ENCODE measurements around the gene ZNF521.

DNA sequence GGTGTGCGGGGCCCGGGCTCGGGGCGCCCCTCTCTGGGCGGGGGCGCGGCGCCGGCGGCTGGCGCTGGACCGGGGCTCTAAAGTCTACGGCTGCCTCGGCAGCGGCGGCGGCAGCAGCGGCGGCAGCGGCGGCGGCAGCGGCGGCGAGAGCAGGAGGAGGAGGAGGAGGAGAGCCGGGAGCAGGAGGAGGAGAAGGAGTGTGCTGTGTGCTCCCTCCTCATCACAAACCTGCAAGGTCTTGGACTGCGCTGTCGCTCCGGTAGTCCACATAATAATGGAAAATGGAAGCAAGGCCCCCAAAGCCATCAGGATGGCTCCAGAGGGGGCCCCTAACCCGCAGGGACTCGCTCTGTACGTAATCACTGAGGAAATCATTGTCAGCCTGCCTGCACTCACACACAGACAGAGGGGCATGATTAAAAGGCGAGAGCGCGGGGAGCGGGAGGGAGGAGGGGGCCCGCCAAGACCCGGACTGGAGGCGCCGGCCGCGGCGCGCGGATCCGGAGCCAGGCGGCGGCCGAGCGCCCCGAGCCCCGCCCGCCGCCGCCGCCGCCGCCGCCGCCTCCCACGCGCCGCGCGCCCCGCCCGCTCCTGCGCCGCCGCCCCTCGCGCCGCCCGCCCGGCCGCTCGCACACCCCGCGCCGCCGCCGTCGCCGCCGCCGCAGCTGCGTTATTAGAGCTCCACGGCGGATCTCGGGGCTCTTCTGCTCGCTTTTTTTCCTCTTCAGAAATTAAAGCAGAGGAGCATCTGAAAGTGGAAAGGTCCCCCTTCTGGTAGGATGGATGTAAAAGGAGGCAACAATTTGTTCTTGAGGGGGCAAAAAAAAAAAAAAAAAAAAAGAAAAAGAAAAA, at the start of gene ZNF521:
- TF ChIP-seq, protein P1, sequence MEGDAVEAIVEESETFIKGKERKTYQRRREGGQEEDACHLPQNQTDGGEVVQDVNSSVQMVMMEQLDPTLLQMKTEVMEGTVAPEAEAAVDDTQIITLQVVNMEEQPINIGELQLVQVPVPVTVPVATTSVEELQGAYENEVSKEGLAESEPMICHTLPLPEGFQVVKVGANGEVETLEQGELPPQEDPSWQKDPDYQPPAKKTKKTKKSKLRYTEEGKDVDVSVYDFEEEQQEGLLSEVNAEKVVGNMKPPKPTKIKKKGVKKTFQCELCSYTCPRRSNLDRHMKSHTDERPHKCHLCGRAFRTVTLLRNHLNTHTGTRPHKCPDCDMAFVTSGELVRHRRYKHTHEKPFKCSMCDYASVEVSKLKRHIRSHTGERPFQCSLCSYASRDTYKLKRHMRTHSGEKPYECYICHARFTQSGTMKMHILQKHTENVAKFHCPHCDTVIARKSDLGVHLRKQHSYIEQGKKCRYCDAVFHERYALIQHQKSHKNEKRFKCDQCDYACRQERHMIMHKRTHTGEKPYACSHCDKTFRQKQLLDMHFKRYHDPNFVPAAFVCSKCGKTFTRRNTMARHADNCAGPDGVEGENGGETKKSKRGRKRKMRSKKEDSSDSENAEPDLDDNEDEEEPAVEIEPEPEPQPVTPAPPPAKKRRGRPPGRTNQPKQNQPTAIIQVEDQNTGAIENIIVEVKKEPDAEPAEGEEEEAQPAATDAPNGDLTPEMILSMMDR (IDR thresholded peaks at IDR 0.05; ENCODE audit: insufficient read depth, low read length, poor library complexity, severe bottlenecking), result no peak
- no peak for TF ChIP-seq EZH2phosphoT487 (conservative IDR thresholded peaks at IDR 0.05; ENCODE audit: low read length)

All from SU-DHL-6 (cell line).